Hepatic stellate cell (primary cell): ENCODE results near the gene DDX42.
"Not testable (repeated sequence)": the region's sequence is repeated elsewhere in the genome, so short reads cannot be mapped to it uniquely, and the experiment has no call there.

Experiments used
- DNase-seq: peaks from one replicate; pipeline ENCODE4 v3.0.0; 2011; ENCODE audit warnings: low spot score

The DDX42 gene

DNA sequence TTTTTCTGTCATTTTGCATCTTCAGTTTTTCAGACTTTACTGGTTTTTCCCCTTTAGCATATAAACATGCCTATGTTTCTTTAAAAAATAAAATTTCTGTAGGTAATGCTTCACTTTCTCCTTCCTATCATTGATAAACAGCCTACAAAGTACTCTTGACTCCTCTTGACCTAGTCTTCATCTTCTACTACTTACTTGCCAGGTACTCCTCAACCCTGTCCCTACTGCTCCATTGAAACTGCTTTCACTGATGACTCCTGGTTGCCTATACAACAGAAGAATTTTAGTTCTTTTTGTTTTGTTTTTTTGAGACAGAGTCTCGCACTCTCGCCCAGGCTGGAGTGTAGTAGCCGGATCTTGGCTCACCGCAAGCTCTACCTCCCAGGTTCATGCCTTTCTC is 7.0 kb downstream of the DDX42 start:
- no peak for DNase-seq

DNA sequence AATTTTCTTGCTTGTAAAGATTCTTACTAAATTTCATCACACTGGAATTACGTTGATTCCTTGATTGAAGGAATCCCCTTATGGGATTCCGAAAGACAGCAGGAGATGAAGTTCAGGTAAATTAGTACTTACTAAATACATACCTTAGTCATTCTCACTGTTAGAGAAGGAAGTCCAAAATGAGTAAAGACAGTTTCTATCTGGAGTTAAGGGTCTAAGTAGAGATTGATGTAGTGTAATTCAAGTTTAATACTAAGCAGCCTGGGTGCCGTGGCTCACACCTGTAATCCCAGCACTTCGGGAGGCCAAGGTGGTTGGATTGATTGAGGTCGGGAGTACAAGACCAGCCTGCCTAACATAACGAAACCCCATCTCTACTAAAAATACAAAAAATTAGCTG is 9.6 kb downstream of the DDX42 start:
- no peak for DNase-seq

DNA sequence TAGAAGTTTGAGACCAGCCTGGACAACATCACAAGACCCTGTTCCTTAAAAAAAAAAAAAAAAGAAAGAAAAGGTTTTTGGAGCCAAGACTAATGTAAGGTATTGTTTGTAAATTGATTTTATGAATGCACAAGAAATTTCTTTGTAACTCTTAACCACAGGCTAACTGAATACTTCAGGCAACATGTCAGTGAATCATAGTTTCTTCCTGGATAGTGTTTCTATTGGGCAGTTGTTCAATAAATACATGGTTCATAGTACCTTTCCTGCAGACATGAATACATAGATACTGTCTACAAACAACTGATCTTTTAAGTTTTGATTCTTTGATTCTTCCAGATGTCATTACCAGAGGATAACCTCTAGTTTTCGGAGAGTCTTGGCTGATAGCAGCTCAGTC is 11.6 kb downstream of the DDX42 start:
- DNase-seq = peak; percentile 40

DNA sequence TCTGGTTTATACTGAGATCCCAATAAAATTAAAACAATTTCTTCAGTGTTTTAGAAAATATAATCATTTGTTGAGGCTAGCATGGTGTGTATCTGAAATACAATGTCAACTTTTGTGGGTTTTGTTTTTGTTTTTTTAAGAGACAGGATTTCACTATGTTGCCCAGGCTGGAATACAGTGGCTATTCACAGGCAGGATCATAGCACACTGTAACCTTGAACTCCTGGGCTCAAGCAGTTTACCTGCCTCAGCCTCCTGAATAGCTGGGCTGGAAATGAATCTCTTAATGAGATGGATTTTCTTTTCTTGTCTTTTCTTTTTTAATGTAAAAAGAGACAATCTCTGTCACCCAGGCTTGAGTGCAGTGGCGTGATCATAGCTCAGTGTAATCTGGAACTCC is 12.1 kb downstream of the DDX42 start:
- DNase-seq = no peak

DNA sequence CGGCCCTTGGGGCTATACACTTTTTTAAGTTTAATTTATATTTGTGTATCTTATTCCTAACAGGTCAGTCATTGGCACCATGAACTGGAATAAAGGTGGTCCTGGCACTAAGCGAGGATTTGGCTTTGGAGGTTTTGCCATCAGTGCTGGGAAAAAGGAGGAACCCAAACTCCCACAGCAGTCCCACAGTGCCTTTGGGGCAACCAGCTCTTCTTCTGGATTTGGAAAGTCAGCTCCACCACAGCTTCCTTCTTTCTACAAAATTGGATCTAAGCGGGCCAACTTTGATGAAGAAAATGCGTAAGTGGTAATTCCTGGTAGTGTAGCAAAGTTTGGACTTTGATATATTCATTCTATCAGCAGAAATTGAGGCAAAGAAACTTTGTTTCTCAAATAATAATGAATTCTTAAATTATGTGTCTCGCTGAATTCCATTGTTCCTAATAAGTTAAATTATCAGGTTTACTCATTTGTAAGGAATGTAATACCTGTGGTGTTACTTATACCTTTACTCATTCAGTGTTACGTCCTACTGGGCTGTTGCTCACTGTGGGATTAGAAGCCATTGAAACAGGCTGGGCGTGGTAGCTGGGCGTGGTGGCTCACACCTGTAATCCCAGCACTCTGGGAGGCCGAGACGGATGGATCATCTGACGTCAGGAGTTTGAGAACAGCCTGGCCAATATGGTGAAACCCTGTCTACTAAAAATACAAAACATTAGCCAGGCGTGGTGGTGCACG is 13.2 kb downstream of the DDX42 start:
- no peak for DNase-seq

DNA sequence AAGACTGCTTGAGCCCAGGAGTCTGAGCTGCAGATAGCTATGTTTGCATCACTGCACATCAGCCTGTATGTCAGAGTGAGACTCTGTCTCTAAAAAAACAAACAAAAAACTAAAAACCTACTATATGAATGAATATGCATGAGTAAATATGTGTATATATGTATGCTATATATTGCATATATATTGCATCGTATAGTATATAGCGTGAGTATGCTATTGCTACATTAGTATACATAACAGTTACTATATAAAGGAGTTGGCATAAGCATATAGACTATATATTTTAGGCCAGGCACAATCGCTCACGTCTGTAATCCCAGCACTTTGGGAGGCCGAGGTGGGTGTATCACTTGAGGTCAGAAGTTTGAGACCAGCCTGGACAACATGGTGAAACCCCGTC is 16.1 kb downstream of the DDX42 start:
- DNase-seq = no peak

DNA sequence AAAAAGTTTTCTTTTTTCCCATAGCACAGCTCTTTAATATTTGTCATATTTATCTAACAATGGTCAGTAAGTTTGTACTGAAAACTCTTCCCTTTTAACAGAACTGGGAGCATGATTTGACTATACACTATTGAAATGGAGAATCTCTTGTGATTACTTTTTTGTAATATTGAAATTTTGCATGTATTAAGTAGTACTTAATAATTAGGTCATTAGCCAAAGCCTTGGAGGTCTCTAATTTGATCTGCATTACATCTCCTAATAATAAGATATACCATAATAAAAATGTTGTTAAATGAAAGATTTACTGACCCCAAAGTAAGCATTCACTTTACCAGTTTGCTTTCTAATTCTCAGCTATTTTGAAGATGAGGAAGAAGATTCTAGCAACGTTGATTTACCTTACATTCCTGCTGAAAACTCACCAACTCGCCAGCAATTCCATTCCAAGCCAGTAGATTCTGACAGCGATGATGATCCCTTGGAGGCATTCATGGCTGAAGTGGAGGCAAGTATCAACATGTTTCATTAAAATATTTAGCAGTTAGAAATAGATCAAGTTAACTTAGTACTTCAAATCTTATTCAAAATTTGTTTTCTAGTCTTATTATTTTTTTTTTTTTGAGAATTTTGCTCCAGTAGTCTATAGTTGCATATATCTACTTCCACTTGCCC is 18.2 kb downstream of the DDX42 start:
- no peak for DNase-seq

DNA sequence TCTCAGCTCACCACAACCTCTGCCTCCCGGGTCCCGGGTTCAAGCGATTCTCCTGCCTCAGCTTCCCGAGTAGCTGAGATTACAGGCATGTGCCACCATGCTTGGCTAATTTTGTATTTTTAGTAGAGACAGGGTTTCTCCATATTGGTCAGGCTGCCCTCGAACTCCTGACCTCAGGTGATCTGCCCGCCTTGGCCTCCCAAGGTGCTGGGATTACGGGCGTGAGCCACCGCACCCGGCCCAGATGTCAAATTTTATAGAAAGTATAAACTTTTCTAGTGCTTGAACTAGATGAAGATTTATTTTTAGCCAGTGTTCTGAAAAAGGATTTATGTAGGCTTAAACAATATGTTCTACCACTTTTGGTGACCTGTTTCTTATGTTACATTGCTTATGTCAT is 22.4 kb downstream of the DDX42 start:
- not testable (repeated sequence) for DNase-seq

DNA sequence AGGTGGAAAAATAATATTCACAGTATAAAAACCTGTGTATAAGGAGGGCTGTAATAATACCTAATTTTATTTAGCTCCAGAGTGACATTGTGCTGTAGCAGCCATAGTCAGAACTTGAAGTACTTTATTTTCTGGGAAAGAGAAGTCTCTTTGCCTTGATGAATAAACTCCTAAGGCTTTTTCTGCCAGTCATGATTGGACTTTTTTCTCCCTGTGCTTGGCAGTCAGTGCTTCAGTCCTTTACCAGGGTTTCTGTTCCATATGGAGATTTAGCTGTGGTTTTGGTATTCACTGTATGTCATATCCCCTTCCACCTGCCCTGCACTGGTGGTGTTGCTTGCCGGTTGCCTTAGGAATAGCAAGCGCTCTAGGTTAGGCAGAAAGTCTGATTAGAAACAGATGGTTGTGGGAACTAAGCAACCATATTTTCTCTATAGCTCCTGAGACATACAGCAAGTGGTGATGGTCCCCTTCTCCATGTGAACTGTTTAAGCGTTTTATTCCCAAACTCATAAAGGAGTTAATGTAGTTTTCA is 24.7 kb downstream of the DDX42 start:
- no peak for DNase-seq

DNA sequence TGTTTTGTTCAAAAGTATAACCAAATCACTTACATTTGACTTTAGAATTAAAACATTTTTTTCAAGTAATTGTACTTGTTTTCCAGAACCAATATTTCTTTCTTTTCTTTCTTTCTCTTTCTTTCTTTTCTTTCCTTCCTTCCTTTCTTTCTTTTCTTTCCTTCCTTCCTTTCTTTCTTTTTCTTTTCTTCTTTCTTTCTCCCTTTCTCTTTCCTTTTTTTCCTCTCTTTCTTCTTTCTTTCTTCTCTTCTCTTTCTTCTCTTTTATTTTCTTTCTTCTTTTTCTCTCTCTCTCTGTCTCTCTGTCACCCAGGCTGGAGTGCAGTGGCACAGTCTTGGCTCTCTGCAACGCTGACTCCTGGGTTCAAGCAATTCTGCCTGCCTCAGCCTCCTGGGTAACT is 26.8 kb downstream of the DDX42 start:
- DNase-seq = no peak

DNA sequence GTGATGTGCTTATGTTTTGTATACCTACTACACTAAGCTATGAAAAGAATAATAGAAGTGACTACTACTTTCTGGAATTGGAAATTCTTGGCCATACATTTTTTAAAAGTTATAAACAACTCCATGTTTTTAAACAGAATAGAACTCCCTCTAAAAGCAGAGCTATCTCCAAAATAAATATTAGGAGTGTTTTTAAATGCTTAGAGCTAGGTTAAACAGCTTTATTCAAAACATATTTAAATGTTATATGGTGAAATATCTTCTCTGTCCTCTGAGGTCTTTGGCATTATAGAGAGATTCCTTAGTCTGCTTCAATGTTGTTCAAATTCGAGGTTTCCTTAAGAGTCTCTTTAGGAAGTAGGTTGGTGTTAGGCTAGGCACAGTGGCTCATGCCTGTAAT is 30.4 kb downstream of the DDX42 start:
- no peak for DNase-seq

DNA sequence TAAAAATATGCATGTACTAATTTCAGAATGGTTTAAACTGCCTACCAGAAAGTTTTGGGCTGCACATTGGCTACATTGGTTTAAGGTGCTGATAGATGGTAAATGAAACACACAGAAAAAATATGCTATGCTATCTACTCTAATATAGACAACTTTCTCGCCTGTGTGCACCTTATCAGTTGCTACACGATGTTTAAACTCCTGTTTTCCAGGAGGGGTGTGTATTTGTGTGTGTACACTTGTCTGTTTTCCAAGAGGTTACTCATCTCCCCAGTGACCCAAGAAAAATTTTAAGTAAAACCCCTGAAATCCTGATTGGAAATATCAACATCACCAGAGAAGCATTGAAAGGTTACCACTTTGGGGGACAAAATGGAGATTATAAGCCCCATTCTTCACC is 31.6 kb downstream of the DDX42 start:
- DNase-seq = no peak

DNA sequence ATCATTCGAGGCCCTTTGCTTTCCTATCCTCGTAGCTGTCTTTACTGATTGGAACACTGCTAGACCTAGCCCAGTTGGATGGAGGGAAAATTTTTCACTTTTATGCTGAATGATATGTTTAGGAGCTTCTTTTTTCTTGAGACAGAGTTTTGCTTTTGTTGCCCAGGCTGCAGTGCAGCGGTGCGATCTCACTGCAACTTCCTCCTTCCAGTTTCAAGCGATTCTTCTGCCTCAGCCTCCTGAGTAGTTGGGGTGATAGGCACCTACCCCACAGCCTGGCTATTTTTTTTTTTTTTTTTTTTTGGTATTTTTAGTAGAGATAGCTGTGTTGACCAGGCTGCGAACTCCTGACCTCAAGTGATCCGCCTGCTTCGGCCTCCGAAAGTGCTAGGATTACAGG is 36.0 kb downstream of the DDX42 start:
- DNase-seq = no peak

DNA sequence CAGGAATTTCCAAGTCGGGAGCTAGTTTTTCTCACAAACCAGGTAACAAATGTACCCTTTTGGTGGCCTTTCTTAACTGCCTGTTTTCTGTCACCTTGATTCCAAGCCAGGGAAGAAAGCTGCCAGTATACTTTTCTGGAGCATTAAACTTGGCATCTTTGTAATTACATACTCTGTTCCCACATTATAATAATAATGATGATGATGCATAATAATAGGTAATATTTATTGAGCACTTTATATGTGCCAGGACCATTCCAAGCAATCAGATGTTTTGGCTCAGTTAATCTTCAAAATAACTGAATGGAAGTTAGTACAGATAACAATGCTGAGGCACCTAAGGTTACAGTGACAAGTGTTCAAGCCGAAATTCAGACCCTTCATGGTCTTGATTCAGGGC is 42.2 kb downstream of the DDX42 start:
- DNase-seq = no peak

DNA sequence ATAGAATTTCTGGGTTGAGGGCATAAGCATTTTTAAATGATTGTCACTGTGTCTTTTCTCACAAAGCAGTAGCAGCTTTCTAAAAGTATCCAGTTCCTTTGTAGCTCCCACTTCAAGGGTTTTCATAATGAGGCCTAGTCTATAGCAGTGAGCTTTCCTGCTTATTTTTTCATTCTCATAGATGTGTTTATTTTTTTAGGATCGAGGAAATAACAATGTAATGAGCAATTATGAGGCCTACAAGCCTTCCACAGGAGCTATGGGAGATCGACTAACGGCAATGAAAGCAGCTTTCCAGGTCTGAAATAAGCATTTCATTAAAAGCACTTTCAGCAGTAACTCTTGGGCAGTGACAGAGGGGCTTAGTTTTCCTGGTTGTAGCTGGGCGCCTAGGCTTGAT is 42.7 kb downstream of the DDX42 start:
- DNase-seq = peak; percentile 32

DNA sequence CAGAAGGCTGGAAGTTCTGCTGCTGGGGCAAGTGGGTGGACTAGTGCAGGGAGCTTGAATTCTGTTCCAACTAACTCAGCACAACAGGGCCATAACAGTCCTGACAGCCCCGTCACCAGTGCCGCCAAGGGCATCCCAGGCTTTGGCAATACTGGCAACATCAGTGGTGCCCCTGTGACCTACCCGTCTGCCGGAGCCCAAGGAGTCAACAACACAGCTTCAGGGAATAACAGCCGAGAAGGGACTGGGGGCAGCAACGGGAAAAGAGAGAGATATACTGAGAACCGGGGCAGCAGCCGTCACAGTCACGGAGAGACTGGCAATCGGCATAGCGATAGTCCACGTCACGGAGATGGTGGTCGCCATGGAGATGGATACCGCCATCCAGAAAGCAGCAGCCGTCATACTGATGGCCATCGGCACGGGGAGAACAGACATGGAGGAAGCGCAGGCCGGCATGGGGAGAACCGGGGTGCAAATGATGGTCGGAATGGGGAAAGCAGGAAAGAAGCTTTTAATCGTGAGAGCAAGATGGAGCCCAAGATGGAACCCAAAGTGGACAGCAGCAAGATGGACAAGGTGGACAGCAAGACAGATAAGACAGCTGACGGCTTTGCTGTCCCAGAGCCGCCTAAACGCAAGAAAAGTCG is 43.9 kb downstream of the DDX42 start:
- DNase-seq = no peak

DNA sequence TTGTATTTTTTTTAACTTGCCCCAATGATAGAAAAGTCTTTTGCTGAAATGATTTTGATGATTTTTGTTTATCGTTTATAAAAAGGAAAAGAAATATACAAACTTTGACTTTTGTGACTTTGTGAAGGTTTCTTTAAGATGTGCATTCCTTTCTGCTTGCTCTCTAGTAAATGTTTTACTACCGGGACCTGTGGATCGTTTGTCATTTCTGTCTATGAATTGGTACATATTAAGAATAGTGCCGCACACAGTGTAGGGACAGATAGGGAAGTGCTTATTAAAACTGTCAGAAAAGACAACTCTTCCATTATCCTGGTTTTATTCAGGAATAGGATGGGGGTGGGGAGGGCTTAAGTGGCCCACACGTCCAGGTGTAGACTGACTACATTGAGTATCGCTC is 45.2 kb downstream of the DDX42 start:
- DNase-seq = no peak

DNA sequence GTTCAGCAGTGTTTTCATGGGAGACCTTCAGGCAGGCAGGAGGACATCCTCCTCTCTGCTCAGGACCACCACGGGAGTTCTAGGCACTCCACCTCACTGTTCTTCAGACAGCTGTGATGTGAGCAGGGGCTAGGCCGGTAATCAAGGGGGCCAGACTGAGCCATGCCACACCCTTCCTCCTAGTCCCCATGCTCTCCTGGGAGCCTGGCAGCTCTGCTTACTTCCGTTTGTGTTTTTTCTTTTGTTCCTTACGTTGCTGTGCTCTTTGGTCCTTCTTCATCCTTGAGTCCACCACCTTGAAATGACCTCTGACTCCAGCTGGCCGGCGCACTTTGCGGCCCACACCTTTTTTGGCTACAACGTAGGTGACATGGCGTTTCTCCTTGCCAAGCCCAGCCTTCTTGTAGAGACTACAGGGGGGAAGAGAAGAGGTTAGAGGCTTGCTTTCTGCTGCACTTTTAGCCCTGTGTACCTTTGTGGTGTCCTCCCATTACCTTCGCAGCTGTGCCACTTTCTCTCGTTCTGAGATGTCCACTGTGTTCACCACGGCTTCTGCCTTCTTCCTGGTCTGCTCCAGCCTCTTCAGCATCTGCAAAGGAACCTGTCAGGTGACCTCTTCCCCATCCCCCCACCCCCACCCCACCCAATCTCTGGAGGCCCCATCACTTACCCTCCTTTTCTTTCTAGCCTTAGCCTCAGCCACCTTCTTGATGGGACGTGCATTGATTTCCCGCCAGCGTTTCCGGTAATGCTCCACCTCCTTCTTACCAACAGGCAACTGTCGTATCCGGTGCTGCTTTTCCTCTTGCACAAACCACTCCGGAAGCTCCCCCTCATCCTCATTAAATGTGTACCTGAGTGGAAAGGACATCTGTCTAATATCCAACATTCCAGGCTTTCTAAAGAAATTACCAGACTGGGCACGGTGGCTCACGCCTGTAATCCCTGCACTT is 45.9 kb downstream of the DDX42 start:
- DNase-seq = no peak

DNA sequence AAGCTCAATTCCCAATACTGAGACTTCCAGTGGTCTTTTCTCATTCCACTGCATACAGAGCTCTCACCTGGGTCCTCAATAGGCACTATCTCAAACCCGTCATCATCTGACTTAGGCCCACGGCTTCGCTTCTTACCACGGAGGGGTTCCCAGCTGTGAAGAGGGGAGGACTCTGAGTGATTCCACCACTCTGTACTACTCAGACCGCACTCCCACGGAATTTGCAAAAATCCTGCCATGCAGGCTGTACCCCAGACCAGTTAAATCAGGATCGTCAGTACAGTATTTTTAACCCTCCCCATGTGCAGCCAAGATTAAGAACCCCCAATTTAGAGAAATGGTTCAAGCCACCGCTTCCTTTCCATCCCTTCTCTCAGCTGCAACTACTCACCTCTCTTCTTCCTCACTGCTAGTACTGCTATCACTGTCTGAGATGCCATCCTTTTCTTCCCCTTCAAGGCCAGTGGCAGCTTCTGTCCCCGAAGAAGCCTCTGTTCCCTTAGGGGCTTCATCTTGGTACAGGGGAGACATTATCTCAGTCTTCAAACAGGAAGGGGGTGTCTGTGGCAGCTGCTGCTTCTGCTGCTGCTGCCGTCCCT is 47.1 kb downstream of the DDX42 start:
- DNase-seq = no peak

DNA sequence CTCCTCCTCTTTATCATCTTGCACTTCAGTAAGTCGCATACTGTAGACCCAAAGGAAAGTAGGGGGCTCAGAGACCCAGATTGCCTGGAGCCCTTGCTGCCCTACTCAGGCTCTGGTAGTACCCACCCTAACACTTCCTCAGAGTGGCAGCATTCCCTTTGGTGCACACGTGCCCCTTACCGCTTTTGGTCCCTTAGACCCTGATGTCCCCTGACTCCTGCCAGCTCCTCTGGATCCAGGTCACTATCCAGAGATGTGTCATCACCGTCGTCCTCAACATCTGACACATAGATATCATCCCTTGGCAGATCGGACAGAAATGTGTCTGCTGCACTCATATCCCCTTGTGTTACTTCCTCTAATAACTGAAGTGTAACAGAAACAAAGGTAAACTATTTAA is 47.8 kb downstream of the DDX42 start:
- no peak for DNase-seq

DNA sequence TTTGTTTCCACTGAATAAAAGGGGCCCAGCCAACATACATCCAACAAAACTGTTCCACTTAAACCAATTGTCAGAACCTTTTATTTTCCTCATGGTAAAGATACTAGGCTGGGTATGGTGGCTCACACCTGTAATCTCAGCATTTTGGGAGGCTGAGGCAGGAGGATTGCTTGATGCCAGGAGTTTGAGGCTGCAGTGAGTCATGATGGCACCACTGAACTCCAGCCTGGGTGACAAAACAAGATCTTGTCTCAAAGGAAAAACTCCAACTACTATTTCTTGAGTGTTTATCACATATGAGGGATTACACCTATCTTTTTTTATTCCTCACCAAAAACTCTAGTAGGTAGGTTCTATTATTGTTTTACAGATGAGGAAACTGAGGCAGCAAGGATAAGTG is 48.6 kb downstream of the DDX42 start:
- no peak for DNase-seq
